ENCODE results near the gene AHCYL1.

The AHCYL1 gene

DNA sequence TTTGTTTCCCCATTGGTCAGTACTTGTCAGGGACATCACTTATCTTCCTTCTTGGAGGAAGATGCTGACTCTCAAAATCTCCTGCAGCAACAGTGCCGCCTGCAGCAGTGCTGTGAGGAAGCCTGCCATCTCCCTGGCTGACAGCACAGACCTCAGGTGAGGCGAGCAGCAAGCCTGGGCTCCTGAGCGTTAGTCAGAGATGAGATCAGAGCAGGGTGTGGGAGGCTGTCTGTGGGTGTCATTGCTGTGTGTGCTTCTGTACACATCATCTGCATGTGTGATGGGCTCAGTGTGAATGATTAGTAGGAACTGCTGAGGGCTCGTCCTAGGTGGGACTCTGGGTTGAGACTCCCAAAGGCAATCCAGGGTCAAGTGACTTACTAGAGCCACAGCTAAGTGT is 56.0 kb downstream of the AHCYL1 start:
- no peak for DNase-seq

DNA sequence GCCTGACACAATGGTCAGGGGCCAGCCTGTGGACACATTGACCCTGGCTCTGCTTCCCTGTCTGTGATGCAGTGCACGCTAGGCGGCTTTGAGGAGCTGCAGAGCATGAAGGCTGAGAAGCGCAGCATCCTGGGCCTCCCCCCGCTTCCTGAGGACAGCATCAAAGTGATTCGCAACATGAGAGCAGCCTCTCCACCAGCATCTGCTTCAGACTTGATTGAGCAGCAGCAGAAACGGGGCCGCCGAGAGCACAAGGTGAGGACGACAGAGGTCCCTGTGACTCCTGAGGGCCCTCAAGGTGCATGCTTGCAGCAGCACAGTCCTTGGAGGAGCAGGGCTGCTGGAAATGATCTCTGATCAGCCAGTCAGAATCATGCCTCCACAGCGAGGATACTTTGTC is 58.5 kb downstream of the AHCYL1 start:
- DNase-seq, result no peak

DNA sequence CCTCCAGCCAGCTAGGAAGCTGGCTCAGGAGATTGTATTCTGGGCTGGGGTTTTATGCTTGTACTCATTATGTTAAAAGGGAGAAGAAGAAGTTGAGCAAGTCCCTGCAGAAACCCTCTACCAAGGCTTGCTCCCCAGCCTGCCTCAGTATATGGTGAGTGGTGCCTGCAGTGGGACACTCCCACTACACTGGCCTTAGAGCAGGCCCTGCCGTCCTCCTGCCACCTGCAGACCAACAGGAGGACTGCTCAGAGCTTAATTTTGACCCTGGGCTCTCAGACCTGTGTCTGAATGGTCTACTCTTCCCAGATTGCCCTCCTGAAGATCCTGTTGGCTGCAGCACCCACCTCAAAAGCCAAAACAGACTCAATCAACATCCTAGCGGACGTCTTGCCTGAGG is 62.9 kb downstream of the AHCYL1 start:
- no peak for DNase-seq

- DNase-seq, result no peak
Observed at GRCh38 chr1:110048240-110048639, 63.7 kb downstream of the AHCYL1 start.

DNA sequence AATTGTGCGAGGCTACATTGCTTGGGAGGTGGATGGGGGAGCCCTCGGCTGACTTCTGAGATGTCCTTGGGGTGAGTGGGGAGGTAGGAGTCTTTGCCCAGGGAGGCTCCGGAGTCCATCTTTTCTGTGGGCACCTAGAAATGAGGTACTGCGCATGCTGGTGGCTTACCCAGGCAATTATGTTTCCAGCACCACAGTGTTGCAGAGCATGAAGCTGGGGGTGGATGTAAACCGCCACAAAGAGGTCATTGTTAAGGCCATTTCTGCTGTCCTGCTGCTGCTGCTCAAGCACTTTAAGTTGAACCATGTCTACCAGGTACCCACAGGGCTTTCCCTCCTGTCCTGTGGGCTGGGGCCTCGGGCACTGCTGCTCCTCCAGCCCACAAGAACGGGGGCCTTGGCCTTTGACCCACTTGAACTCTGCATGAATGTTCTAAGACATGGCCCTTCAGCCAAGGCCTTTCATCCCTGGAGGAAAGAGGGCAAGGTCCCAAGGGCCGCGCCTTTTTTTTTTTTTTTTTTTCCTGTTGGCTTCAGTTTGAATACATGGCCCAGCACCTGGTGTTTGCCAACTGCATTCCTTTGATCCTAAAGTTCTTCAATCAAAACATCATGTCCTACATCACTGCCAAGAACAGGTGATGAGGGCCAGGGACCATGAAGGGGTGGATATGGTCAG is 64.5 kb downstream of the AHCYL1 start:
- no peak for DNase-seq

GRCh38 chr1:110049801-110050601 is 65.4 kb downstream of the AHCYL1 start:
- no peak for DNase-seq

GRCh38 chr1:110050602-110051261 is 66.2 kb downstream of the AHCYL1 start:
- DNase-seq, result no peak

DNA sequence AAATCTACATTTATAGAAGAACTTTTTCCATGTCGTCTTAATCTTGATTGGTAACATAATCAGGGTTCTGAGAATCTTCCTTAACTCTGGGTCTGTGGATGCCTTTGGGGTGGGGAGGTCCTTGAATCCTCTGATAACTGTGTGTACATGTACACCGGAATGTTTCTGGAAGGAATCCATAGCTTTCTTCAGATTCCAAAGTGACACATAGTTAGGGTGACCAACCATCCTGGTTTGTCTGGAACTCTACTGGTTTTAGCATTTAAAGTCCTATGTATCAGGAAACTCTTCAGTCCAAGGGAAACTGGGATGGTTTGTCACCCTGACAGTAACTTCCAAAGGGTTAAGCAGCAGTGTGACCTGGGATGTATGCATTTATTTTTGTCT is 66.7 kb downstream of the AHCYL1 start:
- DNase-seq, result no peak

DNA sequence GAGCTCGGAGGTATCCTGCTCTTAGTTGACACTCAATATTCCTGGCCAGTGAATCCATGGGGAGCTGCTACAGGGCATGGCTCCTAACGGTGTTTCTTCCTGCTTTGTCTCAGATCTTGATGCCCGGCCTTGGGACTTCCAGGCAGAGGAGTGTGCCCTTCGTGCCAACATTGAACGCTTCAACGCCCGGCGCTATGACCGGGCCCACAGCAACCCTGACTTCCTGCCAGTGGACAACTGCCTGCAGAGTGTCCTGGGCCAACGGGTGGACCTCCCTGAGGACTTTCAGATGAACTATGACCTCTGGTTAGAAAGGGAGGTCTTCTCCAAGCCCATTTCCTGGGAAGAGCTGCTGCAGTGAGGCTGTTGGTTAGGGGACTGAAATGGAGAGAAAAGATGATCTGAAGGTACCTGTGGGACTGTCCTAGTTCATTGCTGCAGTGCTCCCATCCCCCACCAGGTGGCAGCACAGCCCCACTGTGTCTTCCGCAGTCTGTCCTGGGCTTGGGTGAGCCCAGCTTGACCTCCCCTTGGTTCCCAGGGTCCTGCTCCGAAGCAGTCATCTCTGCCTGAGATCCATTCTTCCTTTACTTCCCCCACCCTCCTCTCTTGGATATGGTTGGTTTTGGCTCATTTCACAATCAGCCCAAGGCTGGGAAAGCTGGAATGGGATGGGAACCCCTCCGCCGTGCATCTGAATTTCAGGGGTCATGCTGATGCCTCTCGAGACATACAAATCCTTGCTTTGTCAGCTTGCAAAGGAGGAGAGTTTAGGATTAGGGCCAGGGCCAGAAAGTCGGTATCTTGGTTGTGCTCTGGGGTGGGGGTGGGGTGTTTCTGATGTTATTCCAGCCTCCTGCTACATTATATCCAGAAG is 69.2 kb downstream of the AHCYL1 start:
- DNase-seq, result no peak

- no peak for DNase-seq
Observed at GRCh38 chr1:110055493-110056284, 71.1 kb downstream of the AHCYL1 start.

GRCh38 chr1:110056285-110056683 is 71.7 kb downstream of the AHCYL1 start:
- DNase-seq, result no peak

GRCh38 chr1:110056776-110057175 is 72.2 kb downstream of the AHCYL1 start:
- DNase-seq, result no peak

GRCh38 chr1:110057963-110058518 is 73.5 kb downstream of the AHCYL1 start:
- no peak for DNase-seq

DNA sequence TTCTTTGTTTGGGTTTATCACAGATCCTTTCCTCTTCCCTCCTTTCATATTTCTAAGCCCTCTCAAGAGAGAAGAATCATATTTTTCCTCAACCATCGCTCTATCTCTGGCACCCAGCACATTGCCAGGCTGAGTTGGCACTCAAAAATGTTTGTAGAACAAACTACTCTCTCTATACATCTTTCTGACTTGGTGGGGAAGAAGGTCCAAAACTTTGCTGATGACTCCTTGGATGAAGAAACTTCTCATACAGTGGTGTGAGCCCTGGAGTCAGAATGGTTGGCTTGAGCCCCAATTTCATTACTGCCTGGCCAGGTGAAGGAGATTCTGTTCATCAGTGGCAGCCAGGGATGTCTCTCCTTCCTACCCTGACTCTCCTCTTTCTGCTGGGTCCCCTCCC is 74.0 kb downstream of the AHCYL1 start:
- no peak for DNase-seq

DNA sequence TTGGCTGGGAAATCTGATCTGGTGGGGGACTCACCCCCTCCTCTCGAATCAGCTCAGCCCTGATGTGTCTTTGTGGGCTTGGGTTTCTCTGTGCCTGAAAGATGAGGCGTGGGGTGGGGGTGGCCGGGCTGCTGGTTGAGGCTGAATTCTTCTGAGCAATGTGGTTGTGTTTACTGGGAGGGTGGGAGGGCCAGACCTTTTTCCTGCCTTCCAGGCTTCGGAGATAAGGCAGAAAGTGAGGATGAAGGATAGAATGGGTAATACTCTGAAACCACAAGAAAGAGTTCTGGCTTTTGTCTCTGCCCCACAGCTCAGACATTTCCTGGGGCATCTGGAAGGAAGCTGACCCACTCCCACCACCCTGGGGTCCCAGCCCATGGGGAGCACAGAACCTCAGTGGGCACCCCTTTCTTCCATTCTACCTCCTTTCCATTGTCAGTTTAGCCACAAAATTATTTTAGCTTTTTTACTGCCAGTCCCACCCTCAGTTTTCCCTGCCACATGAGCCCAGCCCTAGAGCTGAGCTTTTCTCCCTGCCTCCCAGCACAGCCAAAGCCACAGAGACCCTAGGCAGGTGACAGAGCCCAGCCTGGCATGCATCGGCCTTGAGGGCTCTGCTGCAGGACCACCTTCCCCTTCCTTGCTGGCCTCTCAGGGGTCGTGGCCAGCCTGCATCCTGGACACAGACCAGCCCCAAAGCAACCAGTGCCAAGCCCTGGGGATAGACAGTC is 74.7 kb downstream of the AHCYL1 start:
- no peak for DNase-seq

DNA sequence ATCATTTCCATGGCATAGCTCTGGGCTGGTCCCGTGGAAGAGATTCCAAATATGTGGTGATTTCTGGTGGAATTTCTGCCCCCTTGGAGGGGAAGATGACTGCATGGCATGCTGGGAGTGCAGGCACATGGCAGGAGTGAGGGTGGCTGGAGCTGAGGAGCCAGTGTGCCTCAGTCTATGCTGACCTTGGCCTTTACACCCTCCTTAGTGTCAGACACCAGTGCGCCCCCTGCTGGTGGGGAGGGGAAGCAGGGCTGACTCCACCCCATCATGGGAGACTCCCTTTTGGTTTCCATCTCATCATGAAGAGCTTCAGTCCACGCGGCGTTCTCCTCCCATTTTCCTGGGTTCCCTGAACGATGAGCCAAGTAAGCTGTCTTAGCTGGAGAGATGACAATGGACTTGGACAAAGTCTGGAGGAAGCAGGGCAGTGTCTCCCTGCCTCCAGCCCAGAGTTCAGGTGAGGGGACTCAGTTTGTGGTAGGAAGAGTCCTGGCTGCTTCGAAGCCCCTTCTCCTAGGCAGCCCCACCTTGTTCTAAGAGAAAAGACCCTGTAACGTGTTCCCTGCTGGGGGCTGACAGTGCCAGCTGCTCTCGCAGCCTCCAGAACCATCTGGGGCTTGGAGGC is 75.6 kb downstream of the AHCYL1 start:
- DNase-seq, result no peak

GRCh38 chr1:110060662-110061060 is 76.1 kb downstream of the AHCYL1 start:
- DNase-seq, result no peak

DNA sequence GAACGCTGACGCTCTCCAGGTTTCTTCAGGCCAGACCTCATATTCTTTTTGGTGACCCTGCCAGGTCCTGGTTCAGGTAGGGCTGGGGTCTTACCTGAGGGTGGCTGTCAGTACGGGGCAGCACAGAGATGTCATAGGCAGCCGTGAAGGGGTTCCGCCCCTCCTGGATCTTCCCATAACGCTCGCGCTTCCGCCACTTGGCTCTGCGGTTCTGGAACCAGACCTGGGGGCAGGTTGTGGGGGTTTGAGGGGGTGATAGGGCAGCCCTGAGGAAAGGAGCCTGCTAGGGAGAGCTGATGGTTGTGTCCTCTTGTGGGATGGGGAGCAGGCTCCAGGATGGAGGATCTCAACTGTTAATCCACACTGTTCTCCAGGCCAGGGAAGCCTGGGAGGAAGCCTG is 76.8 kb downstream of the AHCYL1 start:
- no peak for DNase-seq

DNA sequence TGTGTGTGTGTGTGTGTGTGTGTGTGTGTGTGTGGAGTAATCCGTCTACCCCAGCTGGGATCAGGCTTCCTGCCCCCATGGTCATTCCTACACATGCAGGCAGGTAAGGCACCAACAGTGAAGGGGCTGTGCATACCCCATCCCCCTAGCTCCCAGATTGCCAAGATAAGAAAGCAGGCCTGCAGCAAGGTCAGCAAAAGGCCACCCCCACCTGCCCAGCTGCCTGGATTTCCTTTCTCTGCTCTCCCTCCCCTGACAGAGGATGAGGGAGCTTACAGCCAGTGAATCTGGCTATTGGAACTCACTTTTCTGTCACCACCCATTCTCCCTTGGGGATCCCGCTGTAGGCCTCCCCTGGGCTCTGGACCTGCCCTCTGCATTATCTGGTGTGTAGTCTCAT is 78.0 kb downstream of the AHCYL1 start:
- DNase-seq, result no peak

GRCh38 chr1:110063781-110064180 is 79.2 kb downstream of the AHCYL1 start:
- DNase-seq, result no peak
